Measurements from ENCODE around the gene KRT71.

- TF ChIP-seq POLR2AphosphoS5 (IDR thresholded peaks at IDR 0.05) = no peak
- TF ChIP-seq CTCF (IDR thresholded peaks at IDR 0.05) = no peak
- TF ChIP-seq POLR2A (IDR thresholded peaks at IDR 0.05) = no peak
These were observed 31.3 kb upstream of the KRT71 start for GRCh38 chr12:52584156-52584682.

Data from sigmoid colon (tissue), 4 donors.